ENCODE measurements around the gene PGA5.

DNA sequence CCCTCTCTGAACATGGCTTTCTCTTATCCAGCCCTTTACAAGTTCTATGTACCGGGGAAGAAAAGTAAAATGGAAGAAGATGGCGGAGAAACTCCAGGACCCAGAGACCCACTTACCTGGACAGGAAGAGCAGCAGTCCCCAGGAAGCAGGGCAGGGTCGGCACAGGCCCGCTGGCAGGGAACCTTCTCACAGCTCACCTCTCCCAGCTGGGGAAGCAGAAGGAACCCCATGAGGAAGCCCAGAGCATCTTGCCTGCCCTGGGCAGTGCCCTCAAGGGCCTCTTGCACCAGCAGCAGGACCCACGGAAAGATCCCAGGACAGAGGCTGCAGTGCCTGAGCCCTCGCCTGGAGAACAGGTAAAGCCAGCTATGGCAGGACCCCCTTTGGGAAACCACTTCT, 23.4 kb downstream of the PGA5 start:
- no peak for TF ChIP-seq CTCF (IDR thresholded peaks at IDR 0.05)
- no peak for TF ChIP-seq POLR2A (IDR thresholded peaks at IDR 0.05)

Measured in vagina (tissue), 2 donors.